ENCODE results near the gene SCAPER.
"Not testable (repeated sequence)": the region's sequence is repeated elsewhere in the genome, so short reads cannot be mapped to it uniquely, and the experiment has no call there.

SCAPER gene

GRCh38 chr15:76904461-76905012 is 603 bp downstream of the SCAPER start:
- no peak for DNase-seq

- no peak for DNase-seq
Measured at GRCh38 chr15:76903251-76903681, 1.9 kb downstream of the SCAPER start.

GRCh38 chr15:76901965-76902364 is 3.2 kb downstream of the SCAPER start:
- DNase-seq, result no peak

GRCh38 chr15:76899931-76900310 is 5.2 kb downstream of the SCAPER start:
- DNase-seq, result not testable (repeated sequence)

- DNase-seq, result not testable (repeated sequence)
Measured at GRCh38 chr15:76899176-76899930, 5.8 kb downstream of the SCAPER start.

GRCh38 chr15:76898102-76898501 is 7.0 kb downstream of the SCAPER start:
- DNase-seq, result no peak

GRCh38 chr15:76894174-76894573 is 11.0 kb downstream of the SCAPER start:
- DNase-seq, result no peak

- DNase-seq, result not testable (repeated sequence)
Measured at GRCh38 chr15:76892836-76893235, 12.3 kb downstream of the SCAPER start.

GRCh38 chr15:76887280-76888141 is 17.6 kb downstream of the SCAPER start:
- not testable (repeated sequence) for DNase-seq

- no peak for DNase-seq
Measured at GRCh38 chr15:76885212-76885611, 19.9 kb downstream of the SCAPER start.

GRCh38 chr15:76875911-76876310 is 29.2 kb downstream of the SCAPER start:
- DNase-seq, result no peak

GRCh38 chr15:76873066-76873465 is 32.1 kb downstream of the SCAPER start:
- not testable (repeated sequence) for DNase-seq

- DNase-seq, result no peak
Measured at GRCh38 chr15:76871930-76872329, 33.2 kb downstream of the SCAPER start.

GRCh38 chr15:76868740-76869139 is 36.4 kb downstream of the SCAPER start:
- no peak for DNase-seq

GRCh38 chr15:76866716-76867321 is 38.3 kb downstream of the SCAPER start:
- DNase-seq, result no peak

- no peak for DNase-seq
Measured at GRCh38 chr15:76866008-76866407, 39.1 kb downstream of the SCAPER start.

GRCh38 chr15:76865548-76865991 is 39.6 kb downstream of the SCAPER start:
- DNase-seq, result no peak

GRCh38 chr15:76864586-76864985 is 40.6 kb downstream of the SCAPER start:
- no peak for DNase-seq

GRCh38 chr15:76863693-76864092 is 41.4 kb downstream of the SCAPER start:
- DNase-seq, result no peak

GRCh38 chr15:76863123-76863522 is 42.0 kb downstream of the SCAPER start:
- no peak for DNase-seq

GRCh38 chr15:76861815-76862397 is 43.2 kb downstream of the SCAPER start:
- DNase-seq, result no peak

- no peak for DNase-seq
Measured at GRCh38 chr15:76860201-76860600, 44.9 kb downstream of the SCAPER start.

- DNase-seq, result not testable (repeated sequence)
Measured at GRCh38 chr15:76850367-76850766, 54.8 kb downstream of the SCAPER start.
